Measurements from ENCODE around the gene PRR23A.

DNA sequence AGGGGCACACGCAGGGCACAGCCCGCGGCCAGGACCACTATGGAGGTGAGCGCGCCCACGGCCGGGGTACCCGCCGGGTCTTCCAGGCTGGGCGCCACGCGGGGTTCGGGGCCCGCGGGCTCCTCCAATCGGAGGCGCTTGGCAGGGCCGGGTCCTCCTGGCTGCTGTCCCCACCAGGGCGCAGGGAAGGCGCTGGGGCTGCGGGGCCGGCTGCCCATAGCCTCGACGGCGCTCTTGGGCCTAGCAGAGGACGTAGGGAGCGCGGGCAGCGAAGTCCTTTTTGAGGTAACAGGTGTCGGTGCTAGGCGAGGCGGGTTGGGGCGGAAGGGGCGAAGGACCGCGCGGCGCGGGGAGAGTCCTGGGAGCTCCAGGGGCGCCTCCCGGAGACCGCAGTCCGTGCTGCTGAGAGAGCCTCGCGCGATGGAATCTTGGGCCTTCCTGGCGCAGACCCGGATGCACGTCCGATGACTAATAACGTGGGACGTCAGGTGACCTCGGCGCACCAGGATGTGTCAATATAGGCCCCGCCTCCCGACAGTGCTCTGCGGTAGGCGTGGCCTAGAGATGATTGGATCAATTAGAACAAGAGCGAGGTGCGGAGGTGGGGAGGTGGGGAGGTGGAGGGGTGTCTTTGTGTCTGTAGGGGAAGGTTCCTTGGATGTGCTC lies at the start of gene PRR23A:
- TF ChIP-seq POLR2A (IDR thresholded peaks at IDR 0.05; ENCODE audit: low read length) (no peak), GATA1 (IDR thresholded peaks at IDR 0.05; ENCODE audit: low read depth, low read length) (no peak)
